Effector memory CD8-positive, alpha-beta T cell (primary cell): ENCODE measurements around the gene DDX51.
A peak's percentile ranks its signal among the peaks of the same experiment; 100 is the strongest.

ENCODE experiments used
- ATAC-seq: fragments of 150-1000 bp; cut with Tn5 transposase; replicated peaks from 2 replicates; pipeline ENCODE4 v1.10.0; 2021; ENCODE audit warnings: mild to moderate bottlenecking, moderate library complexity
- DNase-seq, 3 experiments: peaks; one replicate each; pipeline ENCODE4 v3.0.0; 2021
- H3K27ac Mint-ChIP-seq, 2 donors: one replicate each; pipeline ENCODE4 v1.8.0; 2022; ENCODE audit warnings: mild to moderate bottlenecking in 2 of 2, mixed read lengths in 2 of 2, moderate library complexity in 2 of 2
- H3K27me3 Mint-ChIP-seq, 2 donors: one replicate each; pipeline ENCODE4 v1.8.0; 2022; ENCODE audit warnings: mixed read lengths in 2 of 2
- H3K36me3 Mint-ChIP-seq: one replicate; pipeline ENCODE4 v1.8.0; 2022; ENCODE audit warnings: mild to moderate bottlenecking, moderate library complexity, mixed read lengths; ENCODE audit not compliant: insufficient read depth
- H3K4me1 Mint-ChIP-seq, 2 donors: one replicate each; pipeline ENCODE4 v1.8.0; 2022; ENCODE audit warnings: low read depth in 2 of 2, mixed read lengths in 2 of 2
- H3K4me3 Mint-ChIP-seq, 2 donors: one replicate each; pipeline ENCODE4 v1.8.0; 2022; ENCODE audit warnings: mild to moderate bottlenecking in 2 of 2, mixed read lengths in 2 of 2, moderate library complexity in 2 of 2
- H3K9me3 Mint-ChIP-seq, 2 donors: one replicate each; pipeline ENCODE4 v1.8.0; 2022; ENCODE audit warnings: mixed read lengths in 2 of 2

Gene DDX51

GRCh38 chr12:132186208-132186856 is 42.2 kb upstream of the DDX51 start:
- H3K27me3 Mint-ChIP-seq, result no peaks in the 10 kb centered on the region
- DNase-seq, result no peak

GRCh38 chr12:132185705-132186104 is 41.6 kb upstream of the DDX51 start:
- Mint-ChIP-seq H3K4me3 (peak overlapping the region; percentile 76), H3K27ac (peak overlapping the region; percentile 39 to 91), H3K4me1 (peaks cover 16 to 29% of the 10 kb centered on the region in 2 donors), H3K9me3 (no peaks in the 10 kb centered on the region), H3K36me3 (peaks cover 13% of the 10 kb centered on the region), H3K27me3 (no peaks in the 10 kb centered on the region)
- ATAC-seq (peak; percentile 5), DNase-seq (peak in 1 of 3 experiments; percentile 34)

More at GRCh38 chr12:132186208-132186856, 42.2 kb upstream of the DDX51 start:
- no peaks in the 10 kb centered on the region for H3K9me3 Mint-ChIP-seq
- peak overlapping the region; percentile 39 to 91 for H3K27ac Mint-ChIP-seq
- no peak for ATAC-seq
- peaks cover 16 to 28% of the 10 kb centered on the region in 2 donors for H3K4me1 Mint-ChIP-seq
- peaks cover 13% of the 10 kb centered on the region for H3K36me3 Mint-ChIP-seq
- H3K4me3 Mint-ChIP-seq, result peak overlapping the region; percentile 76

- Mint-ChIP-seq H3K27me3 (peaks cover 6 to 13% of the 10 kb centered on the region in 2 donors), H3K27ac (peak overlapping the region in 1 of 2 donors; percentile 7), H3K36me3 (peaks cover 13% of the 10 kb centered on the region), H3K4me1 (peaks cover 12 to 26% of the 10 kb centered on the region in 2 donors), H3K9me3 (no peaks in the 10 kb centered on the region), H3K4me3 (no peak overlapping the region)
- ATAC-seq, result no peak
- DNase-seq, result no peak
These were observed 38.7 kb upstream of the DDX51 start for GRCh38 chr12:132182711-132183365.

GRCh38 chr12:132182206-132182710 is 38.1 kb upstream of the DDX51 start:
- Mint-ChIP-seq H3K4me1 (peaks cover 12 to 22% of the 10 kb centered on the region in 2 donors), H3K27ac (peak overlapping the region in 1 of 2 donors; percentile 7), H3K27me3 (peaks cover 6 to 13% of the 10 kb centered on the region in 2 donors), H3K4me3 (no peak overlapping the region), H3K9me3 (no peaks in the 10 kb centered on the region), H3K36me3 (peaks cover 10% of the 10 kb centered on the region)
- ATAC-seq, result no peak
- no peak for DNase-seq

- peaks cover 12 to 16% of the 10 kb centered on the region in 2 donors for H3K4me1 Mint-ChIP-seq
- no peak for ATAC-seq
- peaks cover 11 to 18% of the 10 kb centered on the region in 2 donors for H3K27me3 Mint-ChIP-seq
- H3K27ac Mint-ChIP-seq, result no peak overlapping the region
- no peak overlapping the region for H3K4me3 Mint-ChIP-seq
- no peaks in the 10 kb centered on the region for H3K9me3 Mint-ChIP-seq
- H3K36me3 Mint-ChIP-seq, result peaks cover 5% of the 10 kb centered on the region
- DNase-seq, result no peak
These were observed 37.6 kb upstream of the DDX51 start for GRCh38 chr12:132181570-132182200.

- DNase-seq, result no peak
- Mint-ChIP-seq H3K27ac (no peak overlapping the region), H3K4me3 (no peak overlapping the region), H3K36me3 (peaks cover 5% of the 10 kb centered on the region), H3K4me1 (peaks cover 11% of the 10 kb centered on the region in 2 donors), H3K9me3 (no peaks in the 10 kb centered on the region), H3K27me3 (peaks cover 12 to 25% of the 10 kb centered on the region in 2 donors)
- no peak for ATAC-seq
These were observed 36.8 kb upstream of the DDX51 start for GRCh38 chr12:132180648-132181546.

GRCh38 chr12:132179431-132180362 is 35.6 kb upstream of the DDX51 start:
- Mint-ChIP-seq H3K9me3 (no peaks in the 10 kb centered on the region), H3K4me1 (peaks cover 4 to 9% of the 10 kb centered on the region in 2 donors), H3K36me3 (peaks cover 5% of the 10 kb centered on the region), H3K27me3 (peaks cover 12 to 28% of the 10 kb centered on the region in 2 donors), H3K4me3 (no peak overlapping the region), H3K27ac (no peak overlapping the region)
- ATAC-seq, result no peak
- DNase-seq, result no peak

GRCh38 chr12:132178801-132179401 is 34.8 kb upstream of the DDX51 start:
- H3K27ac Mint-ChIP-seq, result peak overlapping the region in 1 of 2 donors; percentile 25
- DNase-seq (no peak), ATAC-seq (peak; percentile 70)
- peaks cover 12 to 36% of the 10 kb centered on the region in 2 donors for H3K27me3 Mint-ChIP-seq
- H3K4me3 Mint-ChIP-seq, result peak overlapping the region; percentile 55 to 75
- peaks cover 5% of the 10 kb centered on the region for H3K36me3 Mint-ChIP-seq
- H3K4me1 Mint-ChIP-seq, result peaks cover 4 to 9% of the 10 kb centered on the region in 2 donors
- H3K9me3 Mint-ChIP-seq, result no peaks in the 10 kb centered on the region

GRCh38 chr12:132178316-132178715 is 34.2 kb upstream of the DDX51 start:
- peak overlapping the region in 1 of 2 donors; percentile 75 for H3K4me3 Mint-ChIP-seq
- no peak for ATAC-seq
- DNase-seq, result no peak
- peaks cover 3% of the 10 kb centered on the region for H3K36me3 Mint-ChIP-seq
- H3K4me1 Mint-ChIP-seq, result peaks cover 4 to 11% of the 10 kb centered on the region in 2 donors
- peaks cover 14 to 39% of the 10 kb centered on the region in 2 donors for H3K27me3 Mint-ChIP-seq
- H3K9me3 Mint-ChIP-seq, result no peaks in the 10 kb centered on the region
- H3K27ac Mint-ChIP-seq, result peak overlapping the region in 1 of 2 donors; percentile 25

GRCh38 chr12:132176920-132177551 is 32.9 kb upstream of the DDX51 start:
- DNase-seq (no peak), ATAC-seq (no peak)
- no peaks in the 10 kb centered on the region for H3K9me3 Mint-ChIP-seq
- no peak overlapping the region for H3K4me3 Mint-ChIP-seq
- H3K27ac Mint-ChIP-seq, result no peak overlapping the region
- peaks cover 4 to 15% of the 10 kb centered on the region in 2 donors for H3K4me1 Mint-ChIP-seq
- H3K27me3 Mint-ChIP-seq, result peaks cover 21 to 49% of the 10 kb centered on the region in 2 donors
- peaks cover 3% of the 10 kb centered on the region for H3K36me3 Mint-ChIP-seq

- no peak for DNase-seq
- no peaks in the 10 kb centered on the region for H3K9me3 Mint-ChIP-seq
- no peak for ATAC-seq
- peaks cover 21 to 49% of the 10 kb centered on the region in 2 donors for H3K27me3 Mint-ChIP-seq
- peaks cover 3% of the 10 kb centered on the region for H3K36me3 Mint-ChIP-seq
- no peak overlapping the region for H3K27ac Mint-ChIP-seq
- H3K4me3 Mint-ChIP-seq, result no peak overlapping the region
- peaks cover 4 to 15% of the 10 kb centered on the region in 2 donors for H3K4me1 Mint-ChIP-seq
These were observed 32.3 kb upstream of the DDX51 start for GRCh38 chr12:132176385-132176919.
